ENCODE results near the gene MVD.
A peak's percentile ranks its signal among the peaks of the same experiment; 100 is the strongest.
"Not testable (repeated sequence)": the region's sequence is repeated elsewhere in the genome, so short reads cannot be mapped to it uniquely, and the experiment has no call there.

The MVD gene

DNA sequence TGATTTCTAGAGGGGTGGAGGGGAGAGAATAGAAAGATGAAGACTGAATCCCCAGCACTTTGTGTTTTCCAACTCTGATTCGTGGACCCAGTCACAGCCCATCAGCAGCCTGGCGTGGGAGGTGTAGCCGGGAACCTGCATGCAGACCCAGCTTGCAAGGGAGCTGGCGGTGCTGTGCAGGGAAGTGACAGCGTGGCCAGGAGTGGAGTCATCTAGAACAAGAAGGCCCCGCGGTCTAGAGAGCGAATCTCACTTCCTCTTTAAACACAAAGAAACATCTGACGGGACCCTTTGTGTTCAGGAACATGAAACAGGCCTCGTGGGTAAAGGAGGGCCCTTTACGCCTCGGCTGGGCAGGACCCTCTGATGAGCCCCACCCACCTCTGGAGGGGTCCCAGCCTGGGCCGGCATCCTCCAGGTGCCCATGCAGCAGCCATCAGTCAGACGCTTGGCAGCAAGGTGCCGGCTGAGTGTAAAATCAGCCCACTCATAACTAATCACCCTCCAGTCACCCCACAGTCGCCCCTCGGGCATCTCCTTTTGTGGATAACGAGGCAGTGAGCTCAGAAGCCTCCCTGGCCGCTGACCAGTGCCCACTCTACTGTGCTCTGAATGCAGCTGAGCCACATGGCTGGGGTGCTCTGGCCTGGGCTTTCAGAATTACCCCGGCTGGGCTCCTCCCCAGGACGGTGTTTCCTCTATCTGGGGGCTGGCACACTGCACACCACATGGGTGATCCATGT, 19.0 kb upstream of the MVD start:
- no peak for DNase-seq (ENCODE audit: low spot score)

DNA sequence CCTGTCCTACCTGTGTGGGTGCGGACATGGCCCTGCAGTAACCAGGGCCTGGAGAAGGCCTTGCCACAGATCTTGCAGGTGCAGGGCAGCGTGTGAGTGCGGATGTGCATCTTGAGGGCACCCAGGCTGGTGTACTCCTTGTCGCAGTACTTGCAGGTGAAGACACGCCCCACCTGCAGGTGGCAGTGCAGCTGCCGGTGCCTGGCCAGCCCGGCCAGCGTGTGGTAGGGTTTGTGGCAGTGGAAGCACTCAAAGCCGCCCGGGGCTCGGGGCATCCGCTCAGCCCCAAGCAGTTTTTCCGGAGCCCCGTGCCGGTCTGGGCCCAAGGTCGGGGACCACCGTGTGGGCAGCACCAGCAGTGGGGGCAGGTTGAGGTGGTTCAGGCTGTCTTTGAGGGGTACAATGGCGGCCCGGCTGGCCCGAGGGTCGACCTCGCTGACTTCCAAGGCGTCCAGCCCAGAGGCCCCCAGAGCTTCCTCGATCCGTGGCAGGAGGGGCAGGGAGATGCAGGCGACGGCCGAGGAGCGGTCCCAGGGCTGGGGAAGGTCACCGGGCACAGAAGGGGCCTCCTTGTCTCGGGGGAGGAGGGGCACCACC, 18.3 kb upstream of the MVD start:
- DNase-seq (ENCODE audit: low spot score) = peak; percentile 55

DNA sequence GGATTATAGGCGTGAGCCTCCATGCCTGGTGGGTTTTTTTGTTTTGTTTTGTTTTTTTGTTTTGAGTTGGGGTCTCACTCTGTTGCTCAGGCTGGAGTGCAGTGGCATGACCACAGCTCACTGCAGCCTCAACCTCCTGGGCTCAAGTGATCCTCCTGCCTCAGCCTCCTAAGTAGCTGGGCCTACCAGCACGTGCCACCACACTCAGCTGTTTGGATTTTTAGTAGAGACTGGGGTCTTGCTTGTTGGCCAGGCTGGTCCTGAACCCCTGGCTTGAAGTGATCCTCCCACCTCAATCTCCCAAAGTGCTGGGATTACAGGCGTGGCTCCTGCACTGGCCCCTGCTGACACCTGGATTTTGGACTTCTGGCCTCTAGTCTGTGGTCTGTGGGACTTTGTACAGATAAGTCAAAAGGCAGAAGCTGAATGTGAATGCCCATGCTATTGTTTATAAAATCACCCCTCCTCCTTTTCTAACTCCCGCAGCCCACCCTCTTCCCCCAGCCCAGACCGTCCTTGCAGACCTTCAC, 17.7 kb upstream of the MVD start:
- DNase-seq (ENCODE audit: low spot score) = no peak

DNA sequence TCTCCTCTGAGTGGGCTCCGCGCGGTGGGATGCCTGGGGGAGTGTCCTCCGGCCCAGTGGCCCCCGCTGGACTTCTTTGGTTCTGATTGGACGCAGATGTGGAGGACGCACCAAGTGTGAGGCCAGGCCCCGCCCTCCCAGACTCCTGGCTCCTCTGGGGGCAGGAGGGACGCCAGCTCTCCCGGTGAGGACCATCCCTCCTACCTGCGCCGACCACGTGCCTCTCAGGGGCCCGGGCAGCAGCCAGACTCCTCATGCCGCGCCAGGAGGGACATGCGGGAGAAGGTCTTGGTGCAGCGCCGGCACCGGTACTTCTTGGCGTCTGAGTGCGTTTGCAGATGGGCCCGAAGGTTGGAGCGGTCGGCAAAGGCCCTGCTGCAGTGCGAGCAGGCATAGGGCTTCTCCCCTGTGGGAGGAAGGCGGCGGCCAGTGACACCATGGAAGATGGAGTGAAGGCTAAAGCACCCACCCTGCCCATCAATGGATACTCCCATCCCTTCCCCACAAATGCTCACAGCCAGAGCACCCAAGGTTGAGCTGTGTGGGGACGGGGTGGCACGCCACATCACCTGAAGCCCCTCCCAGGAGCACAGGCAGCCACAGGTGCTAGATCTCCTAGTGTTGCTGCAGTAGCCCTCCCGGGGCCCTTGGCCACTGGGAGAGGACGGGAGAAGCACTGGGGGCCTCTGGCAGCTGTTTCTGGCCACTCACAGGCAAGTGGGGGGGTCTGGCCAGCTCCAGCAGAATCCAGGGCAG, 15.5 kb upstream of the MVD start:
- no peak for DNase-seq (ENCODE audit: low spot score)

DNA sequence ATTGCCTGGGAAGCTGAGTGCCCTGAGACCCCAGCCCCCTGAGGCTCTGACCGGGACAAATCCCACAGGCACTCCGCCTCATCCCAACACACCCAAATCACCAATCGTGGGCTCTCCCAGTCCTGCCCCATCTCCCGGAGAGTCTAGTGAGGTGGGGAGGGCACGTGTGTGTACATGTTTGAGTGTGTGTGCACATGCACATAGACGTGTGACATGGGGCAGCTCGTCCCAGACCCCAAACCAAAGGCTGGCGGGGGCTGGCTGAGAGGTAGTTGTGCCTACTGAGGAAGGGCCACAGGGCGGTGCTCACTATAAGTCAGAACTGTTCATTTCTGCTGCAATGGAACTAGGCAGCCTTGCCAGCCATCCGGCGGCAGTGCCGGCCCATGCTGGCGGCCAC, 14.8 kb upstream of the MVD start:
- DNase-seq (ENCODE audit: low spot score) = no peak

DNA sequence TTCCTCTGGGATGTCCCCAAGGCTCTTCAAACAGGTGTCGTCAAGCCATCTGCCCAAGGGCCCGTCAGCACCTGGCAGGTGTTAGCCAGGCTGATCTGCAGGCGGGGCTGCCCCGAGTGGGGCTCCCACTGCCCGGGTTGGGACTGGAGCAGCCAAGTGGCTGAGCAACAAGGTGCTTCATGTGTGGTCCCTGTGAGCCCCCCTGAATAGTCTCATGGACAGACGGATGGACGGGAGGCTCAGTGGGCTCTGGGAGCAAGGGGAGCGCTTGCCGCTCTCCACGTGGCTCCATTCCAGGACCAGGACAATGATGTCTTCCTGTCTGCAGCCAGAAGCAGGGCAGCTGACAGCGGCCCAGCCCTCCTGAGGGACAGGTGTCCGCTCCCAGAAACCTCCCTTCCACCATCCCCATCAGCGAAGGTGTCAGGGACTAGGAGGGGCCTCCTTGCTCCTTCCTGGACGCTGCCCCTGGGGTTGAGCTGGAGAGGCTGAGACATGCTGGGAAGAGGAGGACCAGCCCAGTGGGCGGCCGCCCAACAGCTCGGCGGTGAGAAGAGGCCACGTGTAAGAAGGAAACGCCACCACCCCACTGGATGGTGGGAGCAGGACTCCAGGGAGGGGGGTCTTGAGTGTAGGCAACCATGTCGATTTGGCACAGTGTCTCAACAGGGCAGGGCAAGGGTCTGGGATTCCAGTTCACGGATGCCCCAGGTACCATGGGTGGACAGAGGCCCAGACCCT, 13.8 kb upstream of the MVD start:
- no peak for DNase-seq (ENCODE audit: low spot score)

DNA sequence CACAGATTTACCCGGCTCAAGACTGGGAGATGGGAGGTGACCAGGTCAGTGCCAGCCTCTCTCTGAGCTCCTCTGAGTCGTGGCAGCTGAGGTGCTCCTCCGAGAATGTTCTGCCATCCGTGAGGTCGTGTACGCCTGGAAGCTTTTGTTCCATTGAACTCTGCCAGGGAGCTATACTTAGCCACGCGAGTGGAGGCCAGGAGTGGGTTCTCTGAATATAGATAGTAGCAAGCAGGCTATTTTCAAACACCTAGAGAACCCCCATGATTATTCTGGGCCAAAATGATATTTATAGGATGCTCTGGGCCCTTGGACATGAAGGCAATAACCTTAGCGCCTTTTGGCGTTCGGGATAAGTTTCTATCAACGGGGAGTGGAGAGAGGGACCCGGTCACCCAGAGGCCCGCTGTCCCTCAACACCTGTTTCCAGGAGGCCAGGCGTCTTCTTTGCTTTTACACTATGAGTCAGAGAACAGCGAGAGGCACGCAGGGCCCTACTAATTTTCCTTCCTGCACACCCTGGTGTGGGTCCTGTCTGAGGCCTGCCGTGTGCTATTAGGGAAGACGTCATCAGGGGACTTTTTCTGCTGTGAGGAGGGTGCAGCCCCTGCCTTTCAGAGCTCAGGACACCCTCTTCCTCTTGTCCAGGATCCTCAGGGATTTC, 11.0 kb upstream of the MVD start:
- DNase-seq (ENCODE audit: low spot score) = no peak

DNA sequence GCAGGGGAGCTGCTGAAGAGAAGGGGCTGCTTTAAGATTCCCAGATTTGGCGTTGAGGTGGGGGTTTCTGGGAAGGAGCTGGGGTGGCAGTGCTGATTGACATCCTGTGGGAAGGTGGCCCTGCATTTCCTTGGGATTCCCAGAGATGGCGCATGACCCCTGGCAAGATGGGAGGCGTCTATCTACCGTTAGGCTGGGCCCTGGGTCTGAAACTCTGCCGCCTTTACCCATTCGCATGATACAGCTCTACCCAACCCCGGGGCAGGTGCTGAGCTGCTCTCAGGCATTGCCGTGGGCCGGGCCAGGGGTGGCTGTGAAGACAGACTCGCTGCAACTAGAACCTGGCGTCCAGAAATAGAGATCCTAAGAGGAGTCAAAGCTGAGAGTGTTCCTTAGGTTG, 9.9 kb upstream of the MVD start:
- no peak for DNase-seq (ENCODE audit: low spot score)

DNA sequence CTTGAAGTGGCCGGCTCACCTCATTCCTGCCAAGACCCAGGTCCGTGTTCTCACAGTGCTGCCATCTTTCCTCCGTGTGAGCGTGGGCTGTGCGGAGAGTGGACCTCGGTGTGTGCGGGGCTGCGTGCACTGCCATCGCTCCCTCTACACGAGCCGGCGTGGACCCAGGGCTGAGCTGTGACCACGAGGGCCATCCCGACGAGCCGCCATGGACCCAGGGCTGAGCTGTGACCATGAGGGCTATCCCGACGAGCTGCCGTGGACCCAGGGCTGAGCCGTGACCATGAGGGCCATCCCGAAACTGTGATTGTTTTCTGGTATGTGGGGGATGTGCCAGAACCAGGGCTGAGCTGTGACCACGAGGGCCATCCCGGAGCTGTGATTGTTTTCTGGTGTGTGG, 8.9 kb upstream of the MVD start:
- DNase-seq (ENCODE audit: low spot score) = no peak

DNA sequence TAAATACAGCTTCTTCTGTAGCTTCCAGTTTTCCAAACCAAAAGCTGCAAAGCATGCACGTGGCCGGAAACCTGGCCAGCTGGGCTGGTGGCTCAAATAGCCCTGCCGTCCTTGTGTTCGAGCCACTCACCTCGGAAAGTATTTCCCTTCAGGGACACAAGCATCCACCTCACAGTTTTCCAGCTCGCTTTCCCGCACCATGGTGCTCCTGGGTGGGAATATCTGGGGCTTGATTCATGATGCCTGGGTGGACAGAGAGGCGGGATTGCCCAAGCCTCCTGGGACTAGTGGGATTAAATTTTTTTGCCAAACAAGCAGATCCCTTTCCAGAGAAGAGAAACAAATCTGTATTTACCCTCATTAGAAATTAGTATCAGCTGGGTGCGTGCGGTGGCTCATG, 7.1 kb upstream of the MVD start:
- DNase-seq (ENCODE audit: low spot score) = no peak

DNA sequence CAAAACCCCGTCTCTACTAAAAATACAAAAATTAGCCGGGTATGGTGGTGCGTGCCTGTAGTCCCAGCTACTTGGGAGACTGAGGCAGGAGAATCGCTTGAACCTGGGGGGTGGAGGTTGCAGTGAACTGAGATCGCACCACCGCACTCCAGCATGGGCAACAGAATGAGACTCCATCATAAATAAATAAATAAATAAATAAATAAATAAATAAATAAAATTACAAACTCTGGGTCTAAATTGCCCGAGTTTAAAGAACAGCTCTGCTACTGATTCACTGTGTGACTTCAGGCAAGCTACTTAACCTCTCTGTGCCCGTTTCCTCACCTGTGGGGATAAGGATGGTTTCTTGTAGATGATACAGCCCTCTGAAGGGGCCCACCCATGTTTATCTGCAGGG, 6.6 kb upstream of the MVD start:
- DNase-seq (ENCODE audit: low spot score) = not testable (repeated sequence)

DNA sequence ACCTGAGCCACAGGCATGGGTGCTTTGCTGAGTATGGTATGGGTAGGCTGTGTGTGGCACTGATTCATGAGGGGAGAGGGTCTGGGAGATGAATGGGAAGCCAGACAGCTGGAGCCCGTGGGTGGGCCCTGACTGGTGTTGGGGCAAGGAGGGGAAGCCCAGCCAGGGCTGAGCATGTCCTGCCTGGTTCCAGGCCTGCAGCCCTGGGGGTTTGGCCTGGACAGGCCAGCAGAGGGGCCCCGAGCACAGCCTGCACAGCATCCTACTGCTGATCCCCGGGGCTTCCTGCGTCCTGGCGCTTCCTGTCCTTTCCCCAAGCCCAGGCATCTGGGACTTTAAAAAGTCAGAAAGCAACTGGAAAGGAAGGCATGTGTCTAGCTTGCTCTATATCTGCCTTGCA, 4.6 kb upstream of the MVD start:
- no peak for DNase-seq (ENCODE audit: low spot score)

DNA sequence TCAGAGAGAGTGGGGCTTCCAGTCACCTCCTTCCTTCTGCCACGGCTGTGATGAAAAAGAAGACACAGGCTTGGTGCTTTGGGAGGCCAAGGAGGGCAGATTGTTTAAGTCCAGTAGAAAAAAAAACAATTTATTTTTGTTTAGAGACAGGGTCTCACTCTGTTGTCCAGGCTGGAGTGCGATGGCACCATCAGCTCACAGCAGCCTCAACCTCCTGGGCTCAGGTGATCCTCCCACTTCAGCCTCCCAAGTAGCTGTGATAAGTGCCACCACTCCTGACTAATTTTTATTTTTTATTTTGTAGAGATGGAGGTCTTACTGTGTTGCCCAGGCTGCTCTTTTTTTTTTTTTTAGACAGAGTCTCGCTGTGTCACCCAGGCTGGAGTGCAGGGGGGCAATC, 2.7 kb upstream of the MVD start:
- no peak for DNase-seq (ENCODE audit: low spot score)

DNA sequence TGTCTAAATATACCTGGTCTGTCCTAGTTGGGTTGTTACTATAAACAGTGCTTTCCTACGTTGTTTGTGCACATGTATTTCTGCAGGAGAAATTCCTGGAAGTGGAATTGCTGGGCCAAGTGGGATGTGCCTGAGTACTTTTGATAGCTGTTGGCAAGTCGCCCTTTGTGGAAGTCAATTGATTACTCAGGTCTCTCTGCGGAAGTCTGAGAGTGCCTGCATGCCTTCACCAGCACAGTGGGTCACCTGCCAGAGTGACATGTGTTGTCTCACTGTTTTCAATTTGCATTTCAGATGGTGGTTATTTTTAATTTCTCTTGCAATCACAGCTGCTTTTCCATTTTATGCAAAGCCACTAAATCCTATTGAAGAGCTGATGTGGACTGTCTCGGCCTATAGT, 2.3 kb upstream of the MVD start:
- no peak for DNase-seq (ENCODE audit: low spot score)

DNA sequence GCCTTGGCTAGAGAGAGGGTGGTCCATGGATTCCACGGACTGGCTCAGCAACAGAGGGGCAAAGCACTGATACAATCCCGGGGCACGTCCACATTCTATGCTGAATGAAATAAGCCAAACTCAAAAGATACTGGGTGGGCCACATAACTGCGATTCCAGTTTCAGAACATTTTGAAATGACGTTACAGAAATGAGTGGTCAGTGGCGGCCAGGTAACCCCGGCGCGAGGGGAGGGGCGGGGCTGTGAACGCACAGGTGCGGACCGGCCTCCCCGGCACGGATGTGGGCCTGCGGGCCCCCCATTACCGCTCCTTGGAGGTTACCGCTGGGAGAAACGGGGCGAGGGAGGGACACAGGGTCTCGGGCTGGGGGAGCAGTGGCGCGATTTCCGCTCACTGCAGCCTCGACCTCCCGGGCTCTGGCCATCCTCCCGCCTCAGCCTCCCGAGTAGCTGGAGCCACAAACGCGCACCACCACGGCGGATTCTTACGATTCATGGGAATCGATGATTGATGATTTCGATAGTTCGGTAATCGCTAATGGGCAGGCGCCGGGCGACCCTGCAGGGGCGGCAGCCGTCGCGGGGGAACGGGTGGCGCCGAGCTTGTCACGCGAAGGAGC, 559 bp downstream of the MVD start:
- DNase-seq (ENCODE audit: low spot score) = no peak

DNA sequence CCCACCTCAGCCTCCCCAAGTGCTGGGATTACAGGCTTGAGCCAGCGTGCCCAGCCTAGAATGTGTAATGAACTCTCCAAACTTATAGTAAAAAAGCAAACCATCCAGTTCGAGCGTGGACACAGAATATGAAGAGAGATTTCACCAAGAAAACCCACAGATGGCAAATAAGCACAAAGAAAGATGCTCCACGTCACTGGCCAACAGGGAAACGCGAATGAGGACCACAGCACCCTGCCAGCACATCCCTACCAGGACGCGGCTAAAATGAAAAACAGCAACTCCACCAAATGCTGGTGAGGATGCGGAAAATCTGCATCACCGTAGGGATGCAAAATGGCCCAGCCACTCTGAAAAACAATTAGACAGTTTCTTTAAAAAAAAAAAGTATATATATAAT, 1.4 kb downstream of the MVD start:
- DNase-seq (ENCODE audit: low spot score) = no peak

DNA sequence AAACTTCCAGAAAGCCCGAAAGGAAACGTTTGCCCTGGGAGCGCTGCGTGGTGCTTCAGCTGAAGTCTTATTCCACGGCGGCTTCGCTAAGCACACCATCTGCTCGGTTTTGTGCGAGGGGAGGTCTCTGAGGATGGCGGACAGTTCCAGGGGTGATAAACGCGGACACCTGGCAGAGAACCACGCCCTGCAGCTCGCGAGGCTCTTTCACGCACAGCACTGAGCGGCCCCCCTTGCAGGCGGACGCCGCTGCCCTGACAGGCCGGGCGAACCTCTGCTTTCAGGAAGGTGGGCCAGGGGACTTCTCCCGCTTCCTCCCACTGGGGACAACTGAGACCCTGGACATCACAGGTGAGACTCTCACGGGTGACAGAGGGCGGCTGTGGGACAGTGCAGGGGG, 3.7 kb downstream of the MVD start:
- DNase-seq (ENCODE audit: low spot score) = no peak

DNA sequence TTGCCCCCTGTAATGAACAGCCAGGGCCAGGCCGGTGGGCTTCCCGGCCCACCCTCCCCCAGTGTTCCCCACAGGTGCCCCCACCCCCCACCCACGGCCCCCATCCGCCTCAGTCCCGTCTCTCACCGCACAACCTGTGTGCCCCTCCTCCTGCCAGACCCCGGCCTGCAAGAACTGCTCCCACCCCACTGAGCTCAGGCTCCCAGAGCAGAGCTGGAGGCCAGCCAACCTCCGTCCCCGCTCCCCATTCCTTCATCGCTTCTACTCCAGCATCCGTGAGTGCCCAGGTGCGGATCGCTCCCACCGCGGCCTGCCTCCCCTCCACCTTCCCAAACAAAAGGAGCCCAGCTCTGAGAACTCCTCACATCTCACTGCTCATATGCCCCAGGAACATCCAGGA, 4.2 kb downstream of the MVD start:
- no peak for DNase-seq (ENCODE audit: low spot score)

DNA sequence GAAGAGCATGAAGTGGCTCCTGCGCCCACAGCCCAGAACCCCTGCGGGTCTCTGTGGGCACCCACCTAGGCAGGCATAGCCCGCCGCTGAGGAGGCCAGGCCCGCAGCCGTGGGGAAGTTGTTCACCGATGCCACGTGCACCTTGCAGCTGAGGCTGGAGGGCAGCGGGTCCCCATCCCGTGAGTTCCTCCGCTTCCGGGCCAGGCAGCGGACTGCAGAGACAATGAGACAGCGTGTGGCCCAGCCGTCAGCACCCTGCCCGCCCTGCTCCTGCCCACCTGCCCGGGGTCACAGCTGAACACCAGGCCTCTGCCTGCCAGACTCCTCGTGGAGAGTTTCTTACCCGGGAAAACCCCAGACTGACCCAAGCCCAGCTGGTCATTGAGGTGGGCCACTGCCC, 5.5 kb downstream of the MVD start:
- DNase-seq (ENCODE audit: low spot score) = no peak

DNA sequence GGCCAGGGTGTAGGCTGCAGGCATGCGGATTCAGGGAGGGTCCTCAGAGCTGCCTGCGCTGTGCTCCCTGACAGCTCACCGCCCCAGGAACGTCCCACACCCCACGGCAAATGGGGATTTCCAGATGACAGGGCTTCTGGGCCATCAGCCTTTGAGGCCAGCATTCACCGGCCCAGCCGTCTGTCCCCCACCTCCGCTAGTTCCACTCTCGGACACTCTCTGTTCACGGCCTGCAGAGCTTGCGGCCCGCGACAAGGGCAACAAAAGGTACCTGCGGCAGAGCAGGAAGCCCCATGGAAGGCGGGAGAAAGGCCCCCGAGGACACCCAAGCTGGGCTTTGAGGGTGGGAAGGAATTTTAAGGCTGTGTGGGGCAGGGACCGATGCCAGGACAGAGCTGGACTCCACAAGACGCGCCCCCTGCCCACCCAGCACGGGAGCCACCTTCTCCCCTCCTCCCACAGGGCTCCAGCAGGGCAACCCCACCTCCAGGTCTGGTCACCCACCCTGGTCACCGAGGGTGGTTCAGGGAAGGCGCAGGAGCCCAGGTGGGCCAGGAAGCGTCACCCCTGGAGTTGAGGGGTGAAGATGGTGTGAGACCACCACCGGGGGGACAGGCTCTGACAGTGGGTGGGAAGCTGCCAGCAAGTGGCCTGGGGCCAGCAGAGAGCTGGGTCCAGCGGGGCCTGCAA, 6.5 kb downstream of the MVD start:
- no peak for DNase-seq (ENCODE audit: low spot score)

All from SK-N-DZ (cell line).